Common myeloid progenitor, CD34-positive (primary cell): ENCODE results near the gene SULT1B1.

Experiments used
- CTCF ChIA-PET: fragments of 350-600 bp; sonication (Branson Sonifier 250); formaldehyde crosslinking; loops from one replicate; lab custom pipeline; 2021; ENCODE audit warnings: antibody characterized with exemption; lab: Charles Lee
- POLR2A ChIA-PET: fragments of 350-600 bp; sonication (Branson Sonifier 250); formaldehyde crosslinking; loops from one replicate; lab custom pipeline; 2021; ENCODE audit warnings: antibody characterized with exemption; lab: Charles Lee
- DNase-seq, 3 donors: peaks; one replicate each; pipeline versions ENCODE4 v3.0.0 to v3.0.0-alpha.2; 2013
- H3K27ac ChIP-seq, 2 experiments: 1 replicate in 1 of 2; 2 replicates in 1 of 2; pipeline ENCODE4 v1.7.0; 2013; ENCODE audit warnings: inconsistent platforms in 2 of 2, low read length in 2 of 2, mild to moderate bottlenecking in 2 of 2, low read depth in 1 of 2, moderate library complexity in 1 of 2; ENCODE audit not compliant: severe bottlenecking in 2 of 2, insufficient read depth in 1 of 2, poor library complexity in 1 of 2
- H3K27me3 ChIP-seq, 5 experiments: replicated peaks in 2 of 5; 1 replicate in 3 of 5; 2 replicates in 2 of 5; pipeline versions ENCODE4 v1.6.1 to v1.7.0; 2013; ENCODE audit warnings: low read length in 4 of 5, mild to moderate bottlenecking in 2 of 5, moderate library complexity in 2 of 5, inconsistent platforms in 1 of 5; ENCODE audit not compliant: insufficient read depth in 5 of 5, control insufficient read depth in 4 of 5
- H3K36me3 ChIP-seq, 4 experiments: 1 replicate in 2 of 4; 2 replicates in 2 of 4; pipeline versions ENCODE4 v1.6.1 to v1.7.0; 2013; ENCODE audit warnings: low read length in 3 of 4, control low read depth in 1 of 4, mild to moderate bottlenecking in 1 of 4; ENCODE audit not compliant: control insufficient read depth in 4 of 4, insufficient read depth in 4 of 4
- H3K4me1 ChIP-seq, 4 experiments: 1 replicate in 3 of 4; 2 replicates in 1 of 4; pipeline versions ENCODE4 v1.6.1 to v1.7.1; 2013; ENCODE audit warnings: low read length in 3 of 4, mild to moderate bottlenecking in 3 of 4, control low read depth in 1 of 4, inconsistent platforms in 1 of 4, moderate library complexity in 1 of 4; ENCODE audit not compliant: control insufficient read depth in 4 of 4, insufficient read depth in 4 of 4; ENCODE audit errors: control extremely low read depth in 1 of 4
- H3K4me3 ChIP-seq, 7 experiments: 1 replicate in 4 of 7; 2 replicates in 3 of 7; pipeline versions ENCODE4 v1.5.1 to v1.7.0; 2013; ENCODE audit warnings: mild to moderate bottlenecking in 7 of 7, low read length in 6 of 7, moderate library complexity in 6 of 7, inconsistent platforms in 2 of 7, low read depth in 2 of 7, control low read depth in 1 of 7; ENCODE audit not compliant: insufficient read depth in 4 of 7, control insufficient read depth in 1 of 7; ENCODE audit errors: extremely low read depth in 1 of 7
- H3K9me3 ChIP-seq, 5 experiments: 1 replicate in 4 of 5; 2 replicates in 1 of 5; pipeline versions ENCODE4 v1.6.1 to v1.7.1; 2013; ENCODE audit warnings: low read length in 4 of 5, mild to moderate bottlenecking in 2 of 5, inconsistent platforms in 1 of 5, low read depth in 1 of 5, moderate library complexity in 1 of 5; ENCODE audit not compliant: control insufficient read depth in 4 of 5, insufficient read depth in 2 of 5; ENCODE audit errors: control extremely low read depth in 1 of 5
- WGBS: methylation state at CpG from one replicate; pipeline ENCODE4 v1.1.5; 2013; ENCODE audit not compliant: insufficient coverage; 5-methylcytosine and 5-hydroxymethylcytosine counted together

Gene SULT1B1

GRCh38 chr4:69738872-69739271 is 21.5 kb downstream of the SULT1B1 start:
- DNase-seq: no peak
- Histone ChIP-seq H3K4me3 (no peak overlapping the region), H3K36me3 (no peaks in the 10 kb centered on the region), H3K9me3 (peaks cover 0 to 3% (median 0%) of the 10 kb centered on the region in 5 experiments), H3K27ac (no peak overlapping the region), H3K4me1 (no peaks in the 10 kb centered on the region), H3K27me3 (no peaks in the 10 kb centered on the region)
- no CpG with 5 or more reads among the region's 1 CpG for WGBS
- ChIA-PET CTCF (interaction anchor here (1.0 kb wide), 1 partner anchor 142 kb away, joined by 3 read pairs; no protein-coding TSS in a partner anchor), POLR2A (no interaction called here)

- Histone ChIP-seq H3K9me3 (peaks cover 0 to 3% (median 0%) of the 10 kb centered on the region in 5 experiments), H3K36me3 (no peaks in the 10 kb centered on the region), H3K27ac (no peak overlapping the region), H3K4me1 (peaks cover 0 to under 1% (median 0%) of the 10 kb centered on the region in 4 experiments), H3K4me3 (no peak overlapping the region), H3K27me3 (no peaks in the 10 kb centered on the region)
- WGBS: 100% methylated on average over 4 of the region's 4 CpGs
- ChIA-PET POLR2A (no interaction called here), CTCF (interaction anchor here (1.5 kb wide), 1 partner anchor 21 kb away, joined by 3 read pairs; no protein-coding TSS in a partner anchor)
- no peak for DNase-seq
Observed at GRCh38 chr4:69735119-69735518, 25.3 kb downstream of the SULT1B1 start.

- no peak overlapping the region for H3K27ac ChIP-seq
- no peak for DNase-seq
- no peak overlapping the region for H3K4me3 ChIP-seq
- ChIA-PET CTCF (no interaction called here), POLR2A (no interaction called here)
- WGBS: no CpG with 5 or more reads among the region's 1 CpG
- H3K9me3 ChIP-seq: no peaks in the 10 kb centered on the region
- peaks cover 0 to 2% (median 0%) of the 10 kb centered on the region in 4 experiments for H3K4me1 ChIP-seq
- H3K36me3 ChIP-seq: no peaks in the 10 kb centered on the region
- no peaks in the 10 kb centered on the region for H3K27me3 ChIP-seq
Observed at GRCh38 chr4:69731847-69732246, 28.6 kb downstream of the SULT1B1 start.

- Histone ChIP-seq H3K4me1 (peaks cover 0 to 4% (median 0%) of the 10 kb centered on the region in 4 experiments), H3K27me3 (no peaks in the 10 kb centered on the region), H3K9me3 (no peaks in the 10 kb centered on the region), H3K4me3 (no peak overlapping the region), H3K36me3 (no peaks in the 10 kb centered on the region), H3K27ac (no peak overlapping the region)
- CTCF ChIA-PET: no interaction called here
- no peak for DNase-seq
- POLR2A ChIA-PET: no interaction called here
- WGBS: no CpG with 5 or more reads among the region's 1 CpG
Observed at GRCh38 chr4:69731241-69731640, 29.2 kb downstream of the SULT1B1 start.

GRCh38 chr4:69730002-69730401 is 30.4 kb downstream of the SULT1B1 start:
- POLR2A ChIA-PET: no interaction called here
- H3K4me3 ChIP-seq: no peak overlapping the region
- H3K36me3 ChIP-seq: no peaks in the 10 kb centered on the region
- CTCF ChIA-PET: no interaction called here
- H3K27ac ChIP-seq: no peak overlapping the region
- peaks cover 0 to 4% (median 0%) of the 10 kb centered on the region in 4 experiments for H3K4me1 ChIP-seq
- no peaks in the 10 kb centered on the region for H3K9me3 ChIP-seq
- DNase-seq: no peak
- H3K27me3 ChIP-seq: no peaks in the 10 kb centered on the region

- WGBS: no CpG with 5 or more reads among the region's 2 CpGs
- Histone ChIP-seq H3K9me3 (no peaks in the 10 kb centered on the region), H3K4me3 (no peak overlapping the region), H3K27me3 (no peaks in the 10 kb centered on the region), H3K36me3 (no peaks in the 10 kb centered on the region), H3K27ac (no peak overlapping the region), H3K4me1 (peaks cover 0 to 4% (median 0%) of the 10 kb centered on the region in 4 experiments)
- no peak for DNase-seq
- ChIA-PET CTCF (interaction anchor here (0.9 kb wide), 1 partner anchor 9 kb away, joined by 3 read pairs; no protein-coding TSS in a partner anchor), POLR2A (no interaction called here)
Observed at GRCh38 chr4:69727926-69728325, 32.5 kb downstream of the SULT1B1 start.

GRCh38 chr4:69727426-69727825 is 33.0 kb downstream of the SULT1B1 start:
- no peak overlapping the region for H3K27ac ChIP-seq

More at GRCh38 chr4:69727426-69727825, 33.0 kb downstream of the SULT1B1 start:
- CTCF ChIA-PET: no interaction called here
- Histone ChIP-seq H3K9me3 (no peaks in the 10 kb centered on the region), H3K4me1 (peaks cover 0 to 4% (median 0%) of the 10 kb centered on the region in 4 experiments), H3K36me3 (no peaks in the 10 kb centered on the region), H3K27me3 (no peaks in the 10 kb centered on the region), H3K4me3 (no peak overlapping the region)
- WGBS: no CpG with 5 or more reads among the region's 1 CpG
- DNase-seq: no peak
- POLR2A ChIA-PET: no interaction called here
